OCI-LY1 (cell line): ENCODE data around the gene PNPLA7.

Experiments
- H2AFZ ChIP-seq: fragments of 200-600 bp; sonication (generic), shearing (Covaris generic); 2 replicates; pipeline ENCODE4 v1.6.0; 2014; ENCODE audit warnings: antibody characterized with exemption, mild to moderate bottlenecking, low read length
- H3F3A ChIP-seq: fragments of 200-600 bp; sonication (generic), shearing (Covaris generic); 2 replicates; pipeline ENCODE4 v1.6.0; 2014; ENCODE audit warnings: mild to moderate bottlenecking, antibody characterized with exemption, low read length, moderate library complexity; ENCODE audit not compliant: insufficient read depth
- H3K27ac ChIP-seq: fragments of 200-600 bp; sonication (generic); 2 replicates; pipeline ENCODE4 v1.5.1; 2014; ENCODE audit warnings: low read length, mixed run types, mild to moderate bottlenecking, low read depth; ENCODE audit not compliant: poor library complexity, severe bottlenecking
- H3K27me3 ChIP-seq: fragments of 200-600 bp; sonication (generic); 2 replicates; pipeline ENCODE4 v1.6.0; 2014; ENCODE audit warnings: antibody characterized with exemption, mild to moderate bottlenecking, low read length, moderate library complexity; ENCODE audit not compliant: insufficient read depth
- H3K36me3 ChIP-seq: fragments of 200-600 bp; sonication (generic); 2 replicates; pipeline ENCODE4 v1.6.1; 2014; ENCODE audit warnings: mild to moderate bottlenecking, antibody characterized with exemption, low read length, moderate library complexity, mixed read lengths; ENCODE audit not compliant: insufficient read depth
- H3K4me1 ChIP-seq: fragments of 200-600 bp; sonication (generic); 2 replicates; pipeline ENCODE4 v1.5.1; 2014; ENCODE audit warnings: mild to moderate bottlenecking, low read length, moderate library complexity; ENCODE audit not compliant: insufficient read depth, severe bottlenecking
- H3K4me2 ChIP-seq: fragments of 200-600 bp; sonication (generic), shearing (Covaris generic); 2 replicates; pipeline ENCODE4 v1.6.1; 2014; ENCODE audit warnings: low read length
- H3K4me3 ChIP-seq: fragments of 200-600 bp; sonication (generic); 2 replicates; pipeline ENCODE4 v1.5.1; 2014; ENCODE audit warnings: low read length, low read depth, mild to moderate bottlenecking, mixed read lengths; ENCODE audit not compliant: poor library complexity, severe bottlenecking
- H3K79me2 ChIP-seq: fragments of 200-600 bp; shearing (Covaris generic); 2 replicates; pipeline ENCODE4 v1.6.1; 2016; ENCODE audit warnings: mixed run types, low read length, mixed read lengths; ENCODE audit not compliant: insufficient read depth
- H3K9ac ChIP-seq: fragments of 200-600 bp; sonication (generic), shearing (Covaris generic); 2 replicates; pipeline ENCODE4 v1.6.1; 2014; ENCODE audit warnings: mild to moderate bottlenecking, low read length, mixed read lengths
- H3K9me2 ChIP-seq: fragments of 200-600 bp; sonication (generic), shearing (Covaris generic); 2 replicates; pipeline ENCODE4 v1.6.1; 2014; ENCODE audit warnings: low read depth, mild to moderate bottlenecking, low read length, mixed read lengths
- H3K9me3 ChIP-seq: fragments of 200-600 bp; shearing (Covaris generic); 2 replicates; pipeline ENCODE4 v1.6.1; 2014; ENCODE audit warnings: low read length, mixed read lengths
- H4K20me1 ChIP-seq: fragments of 200-600 bp; sonication (generic), shearing (Covaris generic); 2 replicates; pipeline ENCODE4 v1.6.0; 2016; ENCODE audit warnings: mild to moderate bottlenecking, low read length; ENCODE audit not compliant: insufficient read depth
- CTCF ChIP-seq: fragments of 200-600 bp; sonication (generic), shearing (Covaris generic); IDR thresholded peaks from 2 replicates; pipeline ENCODE4 v1.5.1; 2017; ENCODE audit warnings: mild to moderate bottlenecking, antibody characterized with exemption, low read length, moderate library complexity, mixed read lengths
- EZH2 ChIP-seq: fragments of 200-600 bp; sonication (generic), shearing (Covaris generic); IDR thresholded peaks from 2 replicates; pipeline ENCODE4 v1.8.0; 2017; ENCODE audit warnings: borderline replicate concordance, mixed run types, mild to moderate bottlenecking, antibody characterized with exemption, low read length, moderate library complexity, mixed read lengths

PNPLA7 gene

DNA sequence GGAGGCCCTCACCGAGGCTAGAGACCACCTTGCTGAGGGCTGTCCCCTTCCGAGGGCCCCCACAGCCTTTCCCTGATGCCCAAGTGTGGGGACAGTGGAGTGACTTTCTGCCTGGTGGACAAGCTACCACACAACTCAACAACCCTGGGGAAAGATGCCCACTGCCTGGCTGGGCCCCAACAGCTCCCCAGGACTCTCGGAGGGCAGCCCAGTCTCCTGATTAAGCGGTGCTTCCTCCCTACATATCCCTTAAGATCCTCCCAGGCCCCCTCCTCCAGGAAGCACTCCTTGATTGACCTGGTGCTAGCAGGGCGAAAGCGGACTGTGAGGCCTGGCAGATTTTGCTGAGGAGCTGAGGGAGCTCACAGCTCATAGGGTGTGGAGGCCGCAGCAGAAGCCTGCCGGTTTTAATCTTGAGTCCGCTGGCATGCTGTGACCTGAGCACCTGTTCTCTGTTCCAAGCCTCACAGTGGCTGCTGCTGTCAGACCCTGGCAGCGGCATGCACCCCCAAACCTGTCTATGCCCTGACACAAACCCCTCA lies 93.3 kb downstream of the PNPLA7 start:
- no peak overlapping the region for H3K4me3 ChIP-seq
- H3K4me1 ChIP-seq, result peaks cover 44% of the 10 kb centered on the region
- H4K20me1 ChIP-seq, result no peaks in the 10 kb centered on the region
- H2AFZ ChIP-seq, result no peak overlapping the region
- H3K79me2 ChIP-seq, result no peaks in the 10 kb centered on the region
- H3K4me2 ChIP-seq, result no peak overlapping the region
- no peak for TF ChIP-seq EZH2
- TF ChIP-seq CTCF, result no peak
- no peaks in the 10 kb centered on the region; the same call in 1 of the 2 replicates for H3K27me3 ChIP-seq
- H3K9ac ChIP-seq, result no peak overlapping the region
- no peak overlapping the region for H3K27ac ChIP-seq
- no peaks in the 10 kb centered on the region for H3K9me2 ChIP-seq
- H3K9me3 ChIP-seq, result no peaks in the 10 kb centered on the region
- peaks cover 27% of the 10 kb centered on the region for H3K36me3 ChIP-seq
- H3F3A ChIP-seq, result no peaks in the 10 kb centered on the region

GRCh38 chr9:137456061-137456863 lies 93.9 kb downstream of the PNPLA7 start:
- Histone ChIP-seq H3K9me3 (no peaks in the 10 kb centered on the region), H3K4me2 (no peak overlapping the region), H3K27ac (peak overlapping the region; percentile 33), H3K36me3 (peaks cover 27% of the 10 kb centered on the region), H3K4me3 (no peak overlapping the region), H3K9ac (no peak overlapping the region), H4K20me1 (no peaks in the 10 kb centered on the region), H3K27me3 (no peaks in the 10 kb centered on the region), H3F3A (no peaks in the 10 kb centered on the region), H3K9me2 (no peaks in the 10 kb centered on the region), H2AFZ (no peak overlapping the region), H3K4me1 (peaks cover 40% of the 10 kb centered on the region), H3K79me2 (no peaks in the 10 kb centered on the region)
- TF ChIP-seq CTCF (no peak), EZH2 (no peak)

DNA sequence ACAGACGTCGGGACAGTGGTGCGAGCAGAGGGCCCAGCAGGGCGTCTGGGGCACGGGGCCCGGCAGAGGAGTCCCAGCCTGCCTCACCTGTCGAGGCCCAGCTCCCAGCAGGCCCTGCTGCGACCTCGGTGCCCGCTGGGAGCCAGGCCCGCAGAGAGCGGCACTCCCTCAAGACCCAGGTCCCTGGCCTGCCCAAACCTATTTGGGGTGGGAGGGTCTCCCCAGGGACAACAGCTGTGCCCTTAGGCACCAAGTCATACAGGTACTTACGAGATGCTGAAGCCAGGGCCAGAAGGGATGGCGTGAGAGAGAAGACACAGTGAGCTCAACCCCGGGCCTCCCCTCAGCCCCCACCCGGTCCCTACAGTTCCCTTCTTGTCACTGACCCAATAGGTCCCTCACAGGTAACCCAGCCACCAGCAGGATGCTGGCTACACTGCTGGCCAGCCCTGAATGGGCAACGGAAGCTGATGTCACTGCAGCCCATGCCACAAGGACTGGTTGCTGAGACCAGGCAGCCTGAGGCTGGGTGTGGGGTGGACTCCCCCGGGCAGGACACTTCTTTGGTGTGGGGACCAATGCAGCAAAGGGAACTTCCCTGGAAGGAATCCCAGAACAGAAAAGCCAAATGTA lies 94.7 kb downstream of the PNPLA7 start:
- no peaks in the 10 kb centered on the region for H4K20me1 ChIP-seq
- peaks cover 38% of the 10 kb centered on the region for H3K4me1 ChIP-seq
- no peak overlapping the region; the same call in 1 of the 2 replicates for H3K9ac ChIP-seq
- no peaks in the 10 kb centered on the region for H3K9me3 ChIP-seq
- TF ChIP-seq CTCF (no peak), EZH2 (no peak)
- no peaks in the 10 kb centered on the region for H3F3A ChIP-seq
- no peaks in the 10 kb centered on the region for H3K79me2 ChIP-seq
- H3K4me3 ChIP-seq, result no peak overlapping the region
- no peaks in the 10 kb centered on the region for H3K9me2 ChIP-seq
- H2AFZ ChIP-seq, result no peak overlapping the region
- no peaks in the 10 kb centered on the region for H3K27me3 ChIP-seq
- peaks cover 27% of the 10 kb centered on the region for H3K36me3 ChIP-seq
- H3K27ac ChIP-seq, result peak overlapping the region; percentile 33
- H3K4me2 ChIP-seq, result peak overlapping the region; percentile 86; the same call in 1 of the 2 replicates
